Activated CD4-positive, alpha-beta memory T cell treated with anti-CD3 and anti-CD28 coated beads, Interleukin-2, amount 10 ng/mL, durations not matched to agents 7 days and 5 days (primary cell): Measurements from ENCODE around the gene CASKIN2. TPM values are rescaled to one million over a fixed set of nuclear protein-coding genes. Genes with fewer than 3 reads are reported as not detected.

Source experiments
- CTCF ChIA-PET: fragments of 350-600 bp; sonication (Branson Sonifier 250); formaldehyde crosslinking; loops from one replicate; lab custom pipeline; 2021; ENCODE audit warnings: antibody characterized with exemption, inconsistent platforms; lab: Charles Lee
- POLR2A ChIA-PET: fragments of 350-600 bp; sonication (Branson Sonifier 250); formaldehyde crosslinking; loops from one replicate; lab custom pipeline; 2021; ENCODE audit warnings: antibody characterized with exemption; lab: Charles Lee
- DNase-seq: peaks from one replicate; pipeline ENCODE4 v3.0.0-alpha.2; 2020
- H3K27ac Mint-ChIP-seq: one replicate; pipeline ENCODE4 v1.8.0; 2021; ENCODE audit warnings: mild to moderate bottlenecking, mixed read lengths
- H3K27me3 Mint-ChIP-seq: one replicate; pipeline ENCODE4 v1.8.0; 2021; ENCODE audit warnings: mixed read lengths
- H3K36me3 Mint-ChIP-seq: one replicate; pipeline ENCODE4 v1.8.0; 2021; ENCODE audit warnings: low read depth, mixed read lengths
- H3K4me1 Mint-ChIP-seq: one replicate; pipeline ENCODE4 v1.8.0; 2021; ENCODE audit warnings: mixed read lengths
- H3K4me3 Mint-ChIP-seq: one replicate; pipeline ENCODE4 v1.8.0; 2021; ENCODE audit warnings: mild to moderate bottlenecking, mixed read lengths
- H3K9me3 Mint-ChIP-seq: one replicate; pipeline ENCODE4 v1.8.0; 2021; ENCODE audit warnings: mixed read lengths
- total RNA-seq, 2 experiments: library from RNA; stranded (reverse); gene quantifications; one replicate each; pipeline ENCODE4 v1.2.3, GENCODE V29; 2021

CASKIN2 gene
- total RNA-seq, 2 experiments from 2014 or later = 1.5 to 1.9 TPM

- H3K27me3 Mint-ChIP-seq = peaks cover 3% of the 10 kb centered on the region
- no peak for DNase-seq
- ChIA-PET CTCF (interaction anchor here (0.9 kb wide), 1 partner anchor 58 kb away, joined by 4 read pairs; the partner anchor contains the start of gene TMEM94), POLR2A (no interaction called here)
- no peaks in the 10 kb centered on the region for H3K9me3 Mint-ChIP-seq
- H3K4me3 Mint-ChIP-seq = no peak overlapping the region
- H3K36me3 Mint-ChIP-seq = peaks cover 18% of the 10 kb centered on the region
- no peak overlapping the region for H3K27ac Mint-ChIP-seq
- peaks cover 26% of the 10 kb centered on the region for H3K4me1 Mint-ChIP-seq
Observed at GRCh38 chr17:75514299-75514918, 928 bp downstream of the CASKIN2 start.

- DNase-seq = no peak
- POLR2A ChIA-PET = interaction anchor here (0.6 kb wide), 1 partner anchor 96 kb away, joined by 4 read pairs; no protein-coding TSS in a partner anchor
- Mint-ChIP-seq H3K4me1 (peaks cover 19% of the 10 kb centered on the region), H3K9me3 (no peaks in the 10 kb centered on the region), H3K4me3 (peak overlapping the region; percentile 21), H3K27me3 (peaks cover 3% of the 10 kb centered on the region), H3K27ac (no peak overlapping the region), H3K36me3 (peaks cover 11% of the 10 kb centered on the region)
- CTCF ChIA-PET = interaction anchor here (0.6 to 0.9 kb wide), 2 partner anchors 53 to 58 kb away, joined by 4 read pairs; partner anchors contain the start of gene TMEM94
Observed at GRCh38 chr17:75513641-75514000, 1.7 kb downstream of the CASKIN2 start.

GRCh38 chr17:75512926-75513640 lies 2.3 kb downstream of the CASKIN2 start:
- CTCF ChIA-PET = interaction anchor here (0.6 to 0.9 kb wide), 3 partner anchors 12 to 57 kb away, joined by 3 to 4 read pairs (median 4); partner anchors contain the start of gene TMEM94
- Mint-ChIP-seq H3K27me3 (peaks cover 3% of the 10 kb centered on the region), H3K36me3 (peaks cover 6% of the 10 kb centered on the region), H3K4me1 (peaks cover 13% of the 10 kb centered on the region), H3K9me3 (no peaks in the 10 kb centered on the region), H3K4me3 (peak overlapping the region; percentile 21), H3K27ac (no peak overlapping the region)
- no peak for DNase-seq
- POLR2A ChIA-PET = interaction anchor here (0.6 kb wide), 1 partner anchor 96 kb away, joined by 4 read pairs; no protein-coding TSS in a partner anchor

GRCh38 chr17:75511610-75512575 lies 3.4 kb downstream of the CASKIN2 start:
- CTCF ChIA-PET = interaction anchor here (0.7 kb wide), 1 partner anchor 13 kb away, joined by 3 read pairs; no protein-coding TSS in a partner anchor
- Mint-ChIP-seq H3K27me3 (peaks cover 3% of the 10 kb centered on the region), H3K27ac (no peak overlapping the region), H3K4me1 (peaks cover 2% of the 10 kb centered on the region), H3K9me3 (no peaks in the 10 kb centered on the region), H3K36me3 (no peaks in the 10 kb centered on the region), H3K4me3 (no peak overlapping the region)
- DNase-seq = no peak
- POLR2A ChIA-PET = interaction anchor here (1.2 kb wide), 1 partner anchor 56 kb away, joined by 3 read pairs; the partner anchor contains the start of gene TMEM94

GRCh38 chr17:75511270-75511609 lies 4.1 kb downstream of the CASKIN2 start:
- peaks cover 3% of the 10 kb centered on the region for H3K27me3 Mint-ChIP-seq
- no peak overlapping the region for H3K27ac Mint-ChIP-seq
- no peak for DNase-seq
- H3K36me3 Mint-ChIP-seq = no peaks in the 10 kb centered on the region
- H3K4me3 Mint-ChIP-seq = no peak overlapping the region
- H3K4me1 Mint-ChIP-seq = peaks cover 2% of the 10 kb centered on the region
- ChIA-PET CTCF (no interaction called here), POLR2A (interaction anchor here (1.2 kb wide), 1 partner anchor 55 kb away, joined by 3 read pairs; the partner anchor contains the start of gene TMEM94)
- H3K9me3 Mint-ChIP-seq = no peaks in the 10 kb centered on the region

GRCh38 chr17:75509528-75510258 lies 5.6 kb downstream of the CASKIN2 start:
- Mint-ChIP-seq H3K4me1 (peaks cover 2% of the 10 kb centered on the region), H3K9me3 (no peaks in the 10 kb centered on the region), H3K27me3 (peaks cover 3% of the 10 kb centered on the region), H3K4me3 (no peak overlapping the region), H3K36me3 (no peaks in the 10 kb centered on the region), H3K27ac (no peak overlapping the region)
- DNase-seq = no peak
- ChIA-PET POLR2A (no interaction called here), CTCF (no interaction called here)

- ChIA-PET POLR2A (no interaction called here), CTCF (no interaction called here)
- Mint-ChIP-seq H3K4me3 (no peak overlapping the region), H3K36me3 (no peaks in the 10 kb centered on the region), H3K9me3 (no peaks in the 10 kb centered on the region), H3K27ac (no peak overlapping the region), H3K27me3 (peaks cover 2% of the 10 kb centered on the region), H3K4me1 (no peaks in the 10 kb centered on the region)
- no peak for DNase-seq
Observed at GRCh38 chr17:75508931-75509361, 6.4 kb downstream of the CASKIN2 start.

- Mint-ChIP-seq H3K4me1 (no peaks in the 10 kb centered on the region), H3K9me3 (no peaks in the 10 kb centered on the region), H3K36me3 (no peaks in the 10 kb centered on the region), H3K27ac (no peak overlapping the region), H3K27me3 (no peaks in the 10 kb centered on the region), H3K4me3 (no peak overlapping the region)
- DNase-seq = no peak
- POLR2A ChIA-PET = interaction anchor here (1.4 kb wide), 1 partner anchor 10 kb away, joined by 3 read pairs; no protein-coding TSS in a partner anchor
- CTCF ChIA-PET = interaction anchor here (0.5 kb wide), 1 partner anchor 96 kb away, joined by 4 read pairs; no protein-coding TSS in a partner anchor
Observed at GRCh38 chr17:75507733-75508719, 7.3 kb downstream of the CASKIN2 start.

- CTCF ChIA-PET = no interaction called here
- H3K4me3 Mint-ChIP-seq = no peak overlapping the region
- no peak overlapping the region for H3K27ac Mint-ChIP-seq
- H3K36me3 Mint-ChIP-seq = no peaks in the 10 kb centered on the region
- DNase-seq = no peak
- no peaks in the 10 kb centered on the region for H3K9me3 Mint-ChIP-seq
- no peaks in the 10 kb centered on the region for H3K27me3 Mint-ChIP-seq
- no peaks in the 10 kb centered on the region for H3K4me1 Mint-ChIP-seq
- POLR2A ChIA-PET = interaction anchor here (1.4 kb wide), 1 partner anchor 9 kb away, joined by 3 read pairs; no protein-coding TSS in a partner anchor
Observed at GRCh38 chr17:75506888-75507287, 8.4 kb downstream of the CASKIN2 start.

GRCh38 chr17:75506134-75506533 lies 9.2 kb downstream of the CASKIN2 start:
- ChIA-PET CTCF (no interaction called here), POLR2A (no interaction called here)
- no peak for DNase-seq
- Mint-ChIP-seq H3K27me3 (no peaks in the 10 kb centered on the region), H3K4me3 (no peak overlapping the region), H3K36me3 (no peaks in the 10 kb centered on the region), H3K4me1 (no peaks in the 10 kb centered on the region), H3K9me3 (no peaks in the 10 kb centered on the region), H3K27ac (no peak overlapping the region)

GRCh38 chr17:75505640-75506039 lies 9.7 kb downstream of the CASKIN2 start:
- POLR2A ChIA-PET = no interaction called here
- no peaks in the 10 kb centered on the region for H3K27me3 Mint-ChIP-seq
- H3K4me1 Mint-ChIP-seq = no peaks in the 10 kb centered on the region
- no peak overlapping the region for H3K27ac Mint-ChIP-seq
- CTCF ChIA-PET = no interaction called here
- no peaks in the 10 kb centered on the region for H3K36me3 Mint-ChIP-seq
- no peak for DNase-seq
- H3K4me3 Mint-ChIP-seq = no peak overlapping the region
- no peaks in the 10 kb centered on the region for H3K9me3 Mint-ChIP-seq
